Glutamatergic neuron (in vitro differentiated cells): Measurements from ENCODE around the gene PALMD. TPM values are rescaled to one million over a fixed set of nuclear protein-coding genes. Genes with fewer than 3 reads are reported as not detected.

Source experiments
- DNase-seq: peaks from one replicate; pipeline ENCODE4 v3.0.0; 2022
- H3K27ac Mint-ChIP-seq: one replicate; pipeline ENCODE4 v1.8.0; 2020; ENCODE audit warnings: mild to moderate bottlenecking, mixed read lengths, inconsistent platforms; ENCODE audit not compliant: unreplicated experiment
- H3K27me3 Mint-ChIP-seq: one replicate; pipeline ENCODE4 v1.8.0; 2020; ENCODE audit warnings: mild to moderate bottlenecking, moderate library complexity, mixed read lengths, inconsistent platforms; ENCODE audit not compliant: unreplicated experiment
- H3K36me3 Mint-ChIP-seq: one replicate; pipeline ENCODE4 v1.8.0; 2020; ENCODE audit warnings: mild to moderate bottlenecking, mixed read lengths, inconsistent platforms; ENCODE audit not compliant: unreplicated experiment
- H3K4me1 Mint-ChIP-seq: one replicate; pipeline ENCODE4 v1.8.0; 2020; ENCODE audit warnings: mild to moderate bottlenecking, low read depth, mixed read lengths, inconsistent platforms; ENCODE audit not compliant: unreplicated experiment
- H3K4me3 Mint-ChIP-seq: one replicate; pipeline ENCODE4 v1.8.0; 2020; ENCODE audit warnings: mild to moderate bottlenecking, mixed read lengths, inconsistent platforms; ENCODE audit not compliant: unreplicated experiment
- H3K9me3 Mint-ChIP-seq: one replicate; pipeline ENCODE4 v1.8.0; 2020; ENCODE audit warnings: mild to moderate bottlenecking, moderate library complexity, mixed read lengths, inconsistent platforms; ENCODE audit not compliant: unreplicated experiment
- CTCF ChIP-seq: fragments of 200-600 bp; sonication (generic); IDR thresholded peaks from one replicate; pipeline ENCODE4 v1.5.0; 2021; ENCODE audit not compliant: partially characterized antibody, unreplicated experiment
- total RNA-seq: library from RNA; stranded (reverse); fragmentation: NEBNext Ultra II Directional; extraction: Animal tissue kit (Norgen Biotek cat#: 25700); gene quantifications from one replicate; pipeline ENCODE4 v1.2.1, GENCODE V29; 2021; ENCODE audit not compliant: unreplicated experiment

PALMD gene
- total RNA-seq, 1 donor from 2014 or later = 5.1 TPM

- Mint-ChIP-seq H3K4me1 (peaks cover 6% of the 10 kb centered on the region), H3K9me3 (no peaks in the 10 kb centered on the region), H3K4me3 (no peak overlapping the region), H3K27me3 (peaks cover 2% of the 10 kb centered on the region), H3K27ac (no peak overlapping the region), H3K36me3 (no peaks in the 10 kb centered on the region)
- no peak for DNase-seq
- TF ChIP-seq CTCF = no peak
These were observed 34.4 kb downstream of the PALMD start for GRCh38 chr1:99680270-99680669.

- Mint-ChIP-seq H3K4me3 (no peak overlapping the region), H3K9me3 (no peaks in the 10 kb centered on the region)
- no peak for TF ChIP-seq CTCF
These were observed 35.7 kb downstream of the PALMD start for GRCh38 chr1:99681583-99681982.

GRCh38 chr1:99682291-99682751 lies 36.4 kb downstream of the PALMD start:
- Mint-ChIP-seq H3K4me3 (no peak overlapping the region), H3K36me3 (no peaks in the 10 kb centered on the region), H3K27ac (no peak overlapping the region), H3K27me3 (peaks cover 4% of the 10 kb centered on the region), H3K9me3 (no peaks in the 10 kb centered on the region), H3K4me1 (peaks cover 11% of the 10 kb centered on the region)
- no peak for TF ChIP-seq CTCF
- DNase-seq = no peak

More at GRCh38 chr1:99681583-99681982, 35.7 kb downstream of the PALMD start:
- H3K27me3 Mint-ChIP-seq = peaks cover 4% of the 10 kb centered on the region
- no peak overlapping the region for H3K27ac Mint-ChIP-seq
- H3K4me1 Mint-ChIP-seq = peaks cover 11% of the 10 kb centered on the region
- no peaks in the 10 kb centered on the region for H3K36me3 Mint-ChIP-seq
- no peak for DNase-seq

GRCh38 chr1:99685516-99686180 lies 39.7 kb downstream of the PALMD start:
- TF ChIP-seq CTCF = peak; percentile 83
- Mint-ChIP-seq H3K4me1 (peaks cover 5% of the 10 kb centered on the region), H3K27ac (peak overlapping the region; percentile 41), H3K4me3 (no peak overlapping the region), H3K36me3 (no peaks in the 10 kb centered on the region), H3K27me3 (peaks cover 4% of the 10 kb centered on the region), H3K9me3 (no peaks in the 10 kb centered on the region)
- DNase-seq = peak; percentile 78

- no peak for TF ChIP-seq CTCF
- Mint-ChIP-seq H3K27me3 (no peaks in the 10 kb centered on the region), H3K27ac (no peak overlapping the region)
These were observed 45.3 kb downstream of the PALMD start for GRCh38 chr1:99691175-99691574.

More at GRCh38 chr1:99691175-99691574, 45.3 kb downstream of the PALMD start:
- Mint-ChIP-seq H3K4me3 (no peak overlapping the region), H3K9me3 (no peaks in the 10 kb centered on the region), H3K36me3 (no peaks in the 10 kb centered on the region), H3K4me1 (peaks cover 13% of the 10 kb centered on the region)
- no peak for DNase-seq
